PC-9 (cell line): ENCODE data around the gene MCTP1.

ENCODE experiments used
- EZH2 ChIP-seq: fragments of 200-600 bp; sonication (generic); IDR thresholded peaks from 2 replicates; pipeline ENCODE4 v1.8.0; 2017; ENCODE audit warnings: antibody characterized with exemption, low read depth
- TF ChIP-seq, protein P1 (sequence below): fragments of 200-600 bp; sonication (generic); conservative IDR thresholded peaks from 2 replicates; pipeline ENCODE4 v1.6.1; 2017; ENCODE audit warnings: mixed run types, antibody characterized with exemption, mild to moderate bottlenecking, moderate library complexity

DNA sequence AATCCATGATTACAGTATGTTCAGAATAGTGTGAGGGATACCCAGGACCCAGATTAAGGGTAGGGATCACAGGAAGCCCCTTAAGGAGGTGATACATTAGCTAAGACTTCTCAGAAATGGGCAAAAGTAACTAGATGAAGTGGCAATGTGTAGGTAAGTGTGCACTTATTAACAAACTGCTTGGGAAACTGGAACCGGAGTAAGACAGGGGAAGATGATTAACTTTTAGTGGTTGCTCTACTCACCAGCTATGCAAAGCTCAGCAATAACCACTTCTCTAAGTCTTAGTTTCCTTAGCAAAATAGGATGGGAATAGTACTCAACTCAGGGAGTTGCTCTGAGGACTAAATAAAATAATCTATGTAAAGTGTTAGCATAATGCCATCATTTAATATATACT, 182.2 kb downstream of the MCTP1 start:
- TF ChIP-seq, protein P1, sequence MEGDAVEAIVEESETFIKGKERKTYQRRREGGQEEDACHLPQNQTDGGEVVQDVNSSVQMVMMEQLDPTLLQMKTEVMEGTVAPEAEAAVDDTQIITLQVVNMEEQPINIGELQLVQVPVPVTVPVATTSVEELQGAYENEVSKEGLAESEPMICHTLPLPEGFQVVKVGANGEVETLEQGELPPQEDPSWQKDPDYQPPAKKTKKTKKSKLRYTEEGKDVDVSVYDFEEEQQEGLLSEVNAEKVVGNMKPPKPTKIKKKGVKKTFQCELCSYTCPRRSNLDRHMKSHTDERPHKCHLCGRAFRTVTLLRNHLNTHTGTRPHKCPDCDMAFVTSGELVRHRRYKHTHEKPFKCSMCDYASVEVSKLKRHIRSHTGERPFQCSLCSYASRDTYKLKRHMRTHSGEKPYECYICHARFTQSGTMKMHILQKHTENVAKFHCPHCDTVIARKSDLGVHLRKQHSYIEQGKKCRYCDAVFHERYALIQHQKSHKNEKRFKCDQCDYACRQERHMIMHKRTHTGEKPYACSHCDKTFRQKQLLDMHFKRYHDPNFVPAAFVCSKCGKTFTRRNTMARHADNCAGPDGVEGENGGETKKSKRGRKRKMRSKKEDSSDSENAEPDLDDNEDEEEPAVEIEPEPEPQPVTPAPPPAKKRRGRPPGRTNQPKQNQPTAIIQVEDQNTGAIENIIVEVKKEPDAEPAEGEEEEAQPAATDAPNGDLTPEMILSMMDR = no peak
- no peak for TF ChIP-seq EZH2
